HG02798 (cell line): Measurements from ENCODE around the gene CREBL2.
"Not testable (repeated sequence)": the region's sequence is repeated elsewhere in the genome, so short reads cannot be mapped to it uniquely, and the experiment has no call there.

ENCODE experiments used
- ATAC-seq: cut with Tn5 transposase; IDR thresholded peaks from one replicate; pipeline ENCODE4 v1.9.1; 2021; ENCODE audit warnings: mild to moderate bottlenecking; ENCODE audit not compliant: unreplicated experiment, poor library complexity

The CREBL2 gene

DNA sequence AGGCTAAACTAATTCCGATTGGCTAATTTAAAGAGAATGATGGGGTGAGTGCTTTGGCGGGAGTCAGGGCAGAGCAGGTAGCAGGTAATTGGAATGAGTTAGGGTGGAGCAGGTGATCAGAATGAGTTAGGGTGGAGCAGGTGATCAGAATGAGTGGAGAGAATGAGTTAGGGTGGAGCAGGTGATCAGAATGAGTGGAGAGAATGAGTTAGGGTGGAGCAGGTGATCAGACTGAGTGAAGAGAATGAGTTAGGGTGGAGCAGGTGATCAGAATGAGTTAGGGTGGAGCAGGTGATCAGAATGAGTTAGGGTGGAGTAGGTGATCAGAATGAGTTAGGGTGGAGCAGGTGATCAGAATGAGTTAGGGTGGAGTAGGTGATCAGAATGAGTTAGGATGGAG lies 15.7 kb upstream of the CREBL2 start:
- ATAC-seq, result not testable (repeated sequence)

GRCh38 chr12:12596598-12596997 lies 15.1 kb upstream of the CREBL2 start:
- not testable (repeated sequence) for ATAC-seq

GRCh38 chr12:12598864-12599263 lies 12.8 kb upstream of the CREBL2 start:
- no peak for ATAC-seq

DNA sequence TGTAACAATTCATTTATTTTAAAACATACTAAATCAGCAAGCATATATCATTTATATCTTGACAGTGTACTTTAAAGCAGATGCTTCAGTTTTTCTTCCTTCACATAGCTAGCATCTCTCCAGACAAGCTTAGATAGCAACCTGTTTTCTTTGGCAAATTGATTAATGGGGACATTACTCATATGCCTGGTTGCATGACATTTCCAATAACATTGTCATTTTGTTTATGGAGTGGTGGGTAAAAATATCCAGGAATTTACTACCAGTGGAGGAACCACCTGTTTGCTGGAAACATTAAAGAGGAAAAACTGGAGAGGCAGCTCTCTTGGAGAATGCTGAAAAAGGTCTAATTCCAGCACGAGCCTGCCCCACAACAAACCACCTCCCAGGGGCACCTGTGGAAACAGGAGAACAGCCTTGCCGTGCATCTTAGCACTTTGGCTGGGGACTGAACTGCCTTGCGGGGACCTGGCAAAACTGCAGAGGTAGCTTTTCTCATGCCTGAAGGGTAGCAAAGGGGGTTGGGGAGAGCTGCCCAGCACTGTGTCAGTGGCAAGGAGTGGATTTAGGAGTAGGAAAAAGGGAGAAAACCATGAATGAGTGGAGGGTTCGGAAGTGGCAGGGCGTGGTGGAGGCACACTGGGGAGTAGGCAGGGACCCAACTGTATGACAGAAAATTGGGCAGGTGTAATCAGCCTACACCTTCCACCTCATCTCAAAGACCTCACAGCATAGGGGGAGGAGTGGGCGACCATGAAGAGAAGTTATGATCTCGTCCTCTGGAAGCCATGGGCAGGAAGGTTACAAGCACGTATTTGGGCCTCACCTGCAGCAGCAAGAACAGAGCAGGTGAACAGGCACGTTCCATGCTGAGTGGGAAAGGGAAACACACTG lies 11.7 kb upstream of the CREBL2 start:
- no peak for ATAC-seq

DNA sequence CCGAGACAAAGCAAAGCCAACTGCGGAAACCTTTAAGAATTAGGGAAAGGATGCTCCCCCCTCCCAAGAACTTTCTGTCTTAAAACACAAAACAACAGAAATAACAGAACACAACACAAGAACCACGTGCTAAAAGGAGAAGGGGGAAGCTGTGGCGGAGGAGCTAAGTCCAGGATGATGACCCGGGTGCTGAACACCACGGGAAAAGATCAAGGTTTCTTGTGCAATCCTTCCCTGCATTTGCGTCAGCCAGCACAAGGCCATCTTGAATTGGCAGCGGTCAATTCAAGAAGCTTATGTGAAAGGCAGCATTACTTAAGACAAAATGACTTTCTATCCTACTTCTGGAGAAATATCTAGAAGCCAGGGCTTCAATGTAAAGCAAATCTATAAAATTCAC lies 11.0 kb upstream of the CREBL2 start:
- no peak for ATAC-seq

GRCh38 chr12:12604740-12605139 lies 6.9 kb upstream of the CREBL2 start:
- no peak for ATAC-seq

- ATAC-seq, result peak; percentile 43
Measured at GRCh38 chr12:12606781-12607589, 4.7 kb upstream of the CREBL2 start.

GRCh38 chr12:12608557-12608957 lies 3.1 kb upstream of the CREBL2 start:
- no peak for ATAC-seq

GRCh38 chr12:12609692-12610091 lies 2.0 kb upstream of the CREBL2 start:
- ATAC-seq, result no peak

GRCh38 chr12:12610711-12611110 lies 965 bp upstream of the CREBL2 start:
- ATAC-seq, result no peak

DNA sequence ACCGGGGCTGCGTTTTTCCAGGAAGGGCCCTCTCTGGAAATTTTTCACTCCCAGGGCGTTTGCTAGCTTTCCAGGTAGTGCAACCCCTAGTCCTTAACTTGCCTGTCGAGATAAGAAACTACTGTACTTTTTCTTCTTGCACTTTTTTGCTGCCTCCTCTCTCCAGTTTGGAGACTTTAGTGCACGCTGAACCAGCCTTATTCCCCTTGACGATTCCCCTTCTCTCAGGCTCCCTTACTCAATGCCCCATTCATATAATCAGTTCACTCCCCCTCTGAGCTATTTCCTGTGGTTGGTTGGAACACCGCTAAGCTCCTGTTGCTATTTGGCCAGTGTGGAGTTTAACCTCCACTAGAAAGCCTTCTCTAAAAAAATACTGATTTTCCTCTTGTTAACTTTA lies 682 bp downstream of the CREBL2 start:
- ATAC-seq, result no peak

- ATAC-seq, result no peak
Measured at GRCh38 chr12:12613344-12613743, 1.7 kb downstream of the CREBL2 start.

GRCh38 chr12:12614342-12614741 lies 2.7 kb downstream of the CREBL2 start:
- ATAC-seq, result no peak

DNA sequence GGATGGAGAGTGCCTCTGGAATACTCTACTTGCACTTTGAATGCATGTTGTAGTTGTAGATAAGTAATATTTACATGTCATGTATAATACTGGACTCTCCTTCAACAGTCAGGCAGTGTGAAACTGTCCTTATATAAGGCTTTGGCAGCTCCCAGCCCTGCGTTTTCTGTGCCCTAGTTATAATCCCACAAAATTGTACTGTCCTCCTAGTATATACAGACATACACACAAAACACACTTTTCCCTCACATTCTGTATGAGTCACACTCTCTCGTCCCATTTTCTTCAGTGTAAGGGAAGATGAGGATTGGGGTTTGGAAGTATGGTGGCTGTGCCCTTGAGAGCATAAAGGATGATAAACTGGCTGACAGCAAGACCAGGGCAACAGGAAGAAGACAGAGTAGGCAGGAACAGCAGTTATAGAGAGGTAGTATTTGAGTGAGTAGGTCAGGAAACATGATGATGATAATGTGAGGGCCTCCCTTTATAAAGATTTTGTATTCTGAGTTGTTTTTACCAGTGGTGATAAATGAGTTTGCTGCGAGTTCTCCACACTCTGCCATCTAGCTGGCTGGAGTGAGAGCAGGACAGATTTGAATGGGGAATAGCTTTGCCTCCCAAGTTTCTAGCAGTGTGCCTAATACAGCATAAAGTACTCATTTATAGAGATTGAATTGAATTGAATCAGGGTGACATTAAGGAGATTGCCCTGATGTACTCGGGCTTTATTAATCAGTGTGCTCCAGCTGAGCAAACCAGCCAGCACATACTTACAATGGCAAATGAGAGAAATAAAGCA lies 5.0 kb downstream of the CREBL2 start:
- ATAC-seq, result no peak

DNA sequence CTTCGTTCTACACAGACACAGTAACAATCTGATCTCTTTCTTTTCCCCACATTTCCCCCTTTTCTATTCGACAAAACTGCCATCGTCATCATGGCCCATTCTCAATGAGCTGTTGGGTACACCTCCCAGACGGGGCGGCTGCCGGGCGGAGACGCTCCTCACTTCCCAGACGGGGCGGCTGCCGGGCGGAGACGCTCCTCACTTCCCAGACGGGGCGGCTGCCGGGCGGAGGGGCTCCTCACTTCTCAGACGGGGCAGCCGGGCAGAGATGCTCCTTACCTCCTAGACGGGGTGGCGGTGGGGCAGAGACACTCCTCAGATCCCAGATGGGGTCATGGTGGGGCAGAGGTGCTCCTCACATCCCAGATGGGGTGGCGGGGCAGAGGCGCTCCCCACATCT lies 6.4 kb downstream of the CREBL2 start:
- not testable (repeated sequence) for ATAC-seq

- ATAC-seq, result no peak
Measured at GRCh38 chr12:12620730-12621315, 9.1 kb downstream of the CREBL2 start.

DNA sequence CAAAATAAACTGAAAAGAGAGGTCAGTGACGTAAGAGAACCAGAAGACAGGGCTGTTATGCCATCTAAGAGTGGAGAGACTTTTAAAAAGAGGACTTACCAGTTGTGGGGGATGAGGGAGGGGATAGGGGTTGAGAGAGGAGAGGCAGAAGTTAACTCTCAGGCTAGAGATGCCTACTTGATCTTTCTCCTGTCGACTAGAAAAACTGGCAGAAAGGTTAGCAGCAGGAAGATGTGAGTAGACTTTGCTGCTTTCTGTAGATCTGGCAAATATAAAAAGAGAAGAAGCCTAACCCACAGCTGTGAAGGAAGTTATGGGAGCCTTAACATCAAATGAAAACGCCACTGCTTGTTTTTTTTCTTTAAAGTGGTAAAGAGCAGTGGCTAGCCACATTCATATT lies 10.7 kb downstream of the CREBL2 start:
- no peak for ATAC-seq

DNA sequence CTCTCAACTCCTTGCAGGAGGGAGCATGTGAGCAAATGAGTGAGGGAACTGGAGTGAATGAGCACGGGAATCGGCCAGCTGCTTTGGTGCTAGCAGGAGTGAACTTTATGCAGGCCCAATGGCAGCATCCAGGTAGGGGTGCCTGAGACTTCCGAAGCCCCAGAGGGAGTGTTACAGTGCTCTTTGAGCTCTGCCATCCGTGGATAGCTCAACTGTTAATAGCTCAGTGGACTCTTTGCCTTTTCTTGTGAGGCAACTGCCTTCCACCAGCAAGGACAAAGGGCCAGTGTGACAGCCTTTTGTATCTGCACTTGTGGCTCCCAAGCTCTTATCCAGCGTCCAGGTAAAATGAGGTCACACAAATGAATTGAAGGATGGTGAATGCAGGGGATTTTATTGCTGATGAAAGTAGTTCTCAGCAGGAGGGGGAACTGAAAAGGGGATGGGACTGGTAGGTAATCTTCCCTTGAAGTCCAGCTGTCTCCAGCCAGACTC lies 12.9 kb downstream of the CREBL2 start:
- ATAC-seq, result no peak

GRCh38 chr12:12626471-12626870 lies 14.8 kb downstream of the CREBL2 start:
- no peak for ATAC-seq

DNA sequence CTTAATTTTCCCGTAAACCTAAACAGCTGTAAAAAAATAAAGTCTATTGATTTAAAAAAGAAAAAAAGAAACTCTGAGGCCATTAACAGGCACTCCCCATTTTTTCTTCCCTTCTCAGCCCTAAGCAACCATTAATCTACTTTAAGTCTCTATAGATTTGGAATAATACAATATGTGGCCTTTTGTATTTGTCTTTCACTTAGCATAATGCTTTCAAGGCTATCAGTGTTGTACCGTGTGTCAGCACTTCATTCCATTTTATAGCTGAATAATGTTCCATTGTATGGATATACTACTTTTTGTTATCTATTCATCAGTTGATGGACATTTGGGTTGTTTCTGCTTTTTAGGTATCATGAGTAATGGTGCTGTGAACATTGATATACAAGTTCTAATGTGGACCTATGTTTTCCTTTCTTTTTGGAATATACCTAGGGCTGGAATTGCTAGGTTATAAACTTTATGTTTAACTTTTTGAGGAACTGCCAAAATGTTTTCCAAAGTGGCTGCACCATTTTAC lies 15.7 kb downstream of the CREBL2 start:
- ATAC-seq, result no peak
